Posterior vena cava (tissue), 2 donors: ENCODE results near the gene MMP15. TPM values are rescaled to one million over a fixed set of nuclear protein-coding genes. Genes with fewer than 3 reads are reported as not detected.

Experiments
- DNase-seq: peaks from one replicate; pipeline ENCODE4 v3.0.0-alpha.2; 2020; ENCODE audit warnings: low spot score
- intact Hi-C, 2 donors: fragments of 100-400 bp; cut with DNase I; formaldehyde crosslinking; loops; one replicate each; pipeline versions ENCODE4 v1.14.1 to v1.14.2; 2022 to 2023
- total RNA-seq, 2 donors: library from RNA; stranded (reverse); fragmentation: NEBNext Ultra II Directional; extraction: Animal tissue kit (Norgen Biotek cat#: 25700); gene quantifications; one replicate each; pipeline ENCODE4 v1.2.1, GENCODE V29; 2021
- donor health status: DM: yes; HTN: yes; CAD: no.
- donor health status: DM: yes; HTN: yes; CAD: no.

MMP15 gene
- total RNA-seq, 2 donors from 2014 or later, result 4.4 to 5.8 TPM

DNA sequence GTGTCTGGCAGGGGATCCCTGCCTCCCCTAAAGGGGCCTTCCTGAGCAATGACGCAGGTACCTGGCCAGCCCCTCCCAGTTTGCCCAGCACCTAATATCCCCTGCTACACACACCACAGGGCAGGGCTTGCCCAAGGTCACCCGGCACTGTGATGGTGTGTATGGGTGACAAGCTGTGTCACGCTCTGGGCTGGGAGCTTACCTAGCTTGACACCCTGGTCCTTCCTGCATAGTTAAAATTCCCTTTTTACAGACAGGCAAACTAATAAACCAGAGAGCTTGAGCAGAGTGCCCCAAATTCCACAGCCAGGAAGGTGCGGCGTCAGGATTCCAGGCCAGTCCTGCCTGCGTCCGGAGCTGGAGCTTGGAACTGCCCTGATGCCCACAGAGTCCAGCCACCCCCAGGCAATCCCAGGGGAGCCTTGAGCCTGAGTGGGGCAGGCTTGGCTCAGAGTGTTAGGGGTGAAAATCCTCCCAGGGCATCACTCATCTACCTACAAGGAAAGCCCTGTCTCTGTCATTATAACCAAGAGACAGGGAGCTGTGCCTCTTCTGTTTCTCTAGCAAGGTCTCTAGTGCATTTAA, 18.1 kb downstream of the MMP15 start:
- DNase-seq, result no peak
- intact Hi-C loops, result loop anchor here in 1 of 2 donors (5.0 kb wide), 1 partner anchor 1071 kb away; no protein-coding TSS in a partner anchor

DNA sequence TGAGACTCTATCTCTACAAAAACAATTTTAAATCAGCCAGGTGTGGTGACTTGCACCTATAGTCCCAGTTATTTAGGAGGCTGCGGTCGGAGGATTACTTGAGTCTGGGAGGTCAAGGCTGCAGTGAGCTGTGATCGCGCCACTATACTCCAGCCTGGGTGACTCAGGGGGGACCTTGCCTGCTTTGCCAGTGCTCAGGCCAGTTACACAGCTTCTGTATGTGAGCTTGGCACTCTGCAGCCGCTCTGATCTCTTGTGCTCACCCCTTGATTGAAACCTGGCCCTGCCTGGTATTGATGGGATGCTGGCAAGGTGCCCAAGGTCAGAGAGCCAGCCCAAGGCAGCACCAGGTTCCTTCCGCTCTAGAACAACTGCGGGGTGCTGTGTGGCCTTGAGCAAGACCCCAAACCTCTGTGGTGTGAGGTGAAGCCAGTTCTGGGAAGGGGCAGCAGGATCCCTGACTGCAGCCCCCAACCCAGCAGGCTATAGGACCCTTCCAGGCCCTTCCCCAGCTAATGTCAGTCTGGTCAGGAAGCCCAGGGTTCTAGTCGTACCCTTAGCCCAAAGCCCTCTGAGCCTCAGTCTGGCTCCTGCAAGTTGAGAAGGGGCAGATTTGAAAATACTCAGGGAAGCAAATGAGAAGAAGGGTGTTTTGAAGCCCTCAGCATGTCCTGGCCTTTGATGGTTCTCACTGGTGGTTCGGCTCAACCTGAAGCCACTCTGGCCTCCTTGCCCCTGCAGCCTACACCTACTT, 18.9 kb downstream of the MMP15 start:
- no peak for DNase-seq

DNA sequence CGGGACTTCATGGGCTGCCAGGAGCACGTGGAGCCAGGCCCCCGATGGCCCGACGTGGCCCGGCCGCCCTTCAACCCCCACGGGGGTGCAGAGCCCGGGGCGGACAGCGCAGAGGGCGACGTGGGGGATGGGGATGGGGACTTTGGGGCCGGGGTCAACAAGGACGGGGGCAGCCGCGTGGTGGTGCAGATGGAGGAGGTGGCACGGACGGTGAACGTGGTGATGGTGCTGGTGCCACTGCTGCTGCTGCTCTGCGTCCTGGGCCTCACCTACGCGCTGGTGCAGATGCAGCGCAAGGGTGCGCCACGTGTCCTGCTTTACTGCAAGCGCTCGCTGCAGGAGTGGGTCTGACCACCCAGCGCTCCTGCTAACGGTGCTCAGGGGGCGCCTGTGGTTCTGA, 19.5 kb downstream of the MMP15 start:
- intact Hi-C loops, result no loop called here

More for the DNA sequence above, 18.9 kb downstream of the MMP15 start:
- intact Hi-C loops, result loop anchor here in 1 of 2 donors (5.0 kb wide), 1 partner anchor 1072 kb away; no protein-coding TSS in a partner anchor

DNA sequence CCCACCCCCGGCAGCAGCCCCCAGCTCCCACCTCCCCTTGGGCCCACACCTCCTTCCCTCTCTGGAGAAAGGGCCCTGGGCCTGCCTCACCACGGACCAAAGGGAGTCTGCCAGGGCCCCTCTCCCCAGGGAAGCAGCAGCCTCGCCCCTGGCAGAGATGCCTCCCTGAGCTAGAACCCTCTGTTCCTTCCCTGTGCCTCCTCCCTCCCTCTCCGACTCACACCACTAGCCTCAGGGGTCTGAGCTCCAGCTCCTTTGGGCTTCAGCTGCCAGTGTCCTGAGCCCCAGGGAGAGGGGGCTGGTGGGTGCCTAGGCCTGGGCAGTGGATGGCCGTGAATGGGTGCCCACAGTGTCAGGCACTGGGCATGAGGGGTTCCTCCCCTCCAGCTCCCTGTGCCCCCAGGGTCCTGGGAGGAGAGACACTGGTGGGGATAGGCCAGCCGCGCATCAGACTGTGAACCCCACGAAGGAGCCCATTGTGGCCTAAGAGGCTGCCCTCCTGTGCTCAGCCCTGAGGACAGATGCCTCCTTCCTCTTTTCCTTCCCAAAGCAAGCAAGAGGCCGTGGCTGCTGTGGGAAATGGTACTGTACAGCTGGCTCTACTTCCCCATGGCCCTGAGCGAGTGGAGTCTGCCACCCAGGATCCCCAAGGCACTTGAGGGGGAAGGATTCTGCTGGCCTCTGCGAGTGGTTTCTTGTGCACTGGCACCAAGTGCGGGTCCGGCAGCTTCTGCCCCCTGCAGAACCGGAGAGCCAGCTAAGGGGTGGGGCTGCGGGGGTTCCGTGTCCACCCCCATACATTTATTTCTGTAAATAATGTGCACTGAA, 20.7 kb downstream of the MMP15 start:
- intact Hi-C loops, result no loop called here
- no peak for DNase-seq

More for the DNA sequence above, 19.5 kb downstream of the MMP15 start:
- DNase-seq, result no peak

DNA sequence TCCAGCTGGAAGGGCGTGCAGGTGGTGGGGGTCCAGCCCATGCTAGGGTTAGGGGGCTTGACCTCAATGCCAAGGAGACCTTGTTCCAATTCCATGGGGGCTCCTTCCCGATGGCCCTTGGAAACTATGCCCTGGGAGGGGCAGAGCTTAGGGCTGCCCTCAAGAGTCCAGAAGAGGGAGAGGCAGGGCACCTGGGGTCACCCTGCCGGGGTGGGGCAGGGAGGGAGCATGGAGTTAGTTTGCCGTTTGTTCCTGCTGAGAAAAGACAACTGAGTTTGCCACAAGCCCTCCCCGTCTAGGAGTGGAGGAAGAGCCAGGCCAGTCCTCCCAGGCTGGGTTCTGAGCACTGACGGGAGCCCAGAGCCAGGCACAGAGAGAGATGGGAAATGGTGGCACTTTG, 21.4 kb downstream of the MMP15 start:
- intact Hi-C loops, result no loop called here

DNA sequence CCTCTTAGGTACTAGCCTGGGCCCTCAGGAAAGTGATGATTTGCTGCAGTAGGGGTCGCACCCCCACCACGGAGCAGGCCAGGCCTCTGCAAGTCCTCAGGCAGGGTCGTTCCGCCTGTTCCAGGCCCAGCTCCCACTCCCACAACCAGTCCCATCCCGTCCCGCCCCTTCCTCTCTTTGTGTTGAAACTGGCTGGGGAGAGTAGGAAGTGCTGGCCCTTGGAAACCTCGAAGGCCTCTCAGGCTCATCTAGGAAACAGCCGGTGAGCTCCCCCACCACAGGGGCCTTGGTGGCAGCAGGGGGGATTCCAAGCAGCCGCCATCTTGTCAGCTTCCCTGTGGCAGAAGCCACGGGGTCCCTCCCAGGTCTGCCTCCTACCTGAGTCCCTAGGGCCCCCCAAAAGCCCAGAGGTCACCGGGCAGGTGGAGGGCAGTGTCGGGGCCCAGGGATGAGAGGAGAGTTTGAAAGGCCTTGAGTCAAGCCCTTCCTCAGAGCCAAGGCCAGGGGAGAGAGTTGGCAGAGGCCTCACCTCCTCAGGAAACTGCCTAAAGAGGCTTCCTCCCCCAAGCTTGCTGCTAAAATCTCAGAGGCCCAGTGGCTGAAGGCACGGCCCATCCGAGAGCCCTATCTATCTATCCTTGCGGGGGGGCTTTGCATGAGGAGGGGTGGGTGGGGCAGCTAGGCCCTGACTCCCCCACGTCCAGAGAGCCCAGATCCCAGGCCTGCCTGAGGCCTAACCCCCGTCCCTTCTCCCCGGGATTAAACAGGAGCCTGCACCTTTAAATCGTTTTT, 22.2 kb downstream of the MMP15 start:
- DNase-seq, result no peak
- intact Hi-C loops, result no loop called here

More for the DNA sequence above, 21.4 kb downstream of the MMP15 start:
- no peak for DNase-seq

DNA sequence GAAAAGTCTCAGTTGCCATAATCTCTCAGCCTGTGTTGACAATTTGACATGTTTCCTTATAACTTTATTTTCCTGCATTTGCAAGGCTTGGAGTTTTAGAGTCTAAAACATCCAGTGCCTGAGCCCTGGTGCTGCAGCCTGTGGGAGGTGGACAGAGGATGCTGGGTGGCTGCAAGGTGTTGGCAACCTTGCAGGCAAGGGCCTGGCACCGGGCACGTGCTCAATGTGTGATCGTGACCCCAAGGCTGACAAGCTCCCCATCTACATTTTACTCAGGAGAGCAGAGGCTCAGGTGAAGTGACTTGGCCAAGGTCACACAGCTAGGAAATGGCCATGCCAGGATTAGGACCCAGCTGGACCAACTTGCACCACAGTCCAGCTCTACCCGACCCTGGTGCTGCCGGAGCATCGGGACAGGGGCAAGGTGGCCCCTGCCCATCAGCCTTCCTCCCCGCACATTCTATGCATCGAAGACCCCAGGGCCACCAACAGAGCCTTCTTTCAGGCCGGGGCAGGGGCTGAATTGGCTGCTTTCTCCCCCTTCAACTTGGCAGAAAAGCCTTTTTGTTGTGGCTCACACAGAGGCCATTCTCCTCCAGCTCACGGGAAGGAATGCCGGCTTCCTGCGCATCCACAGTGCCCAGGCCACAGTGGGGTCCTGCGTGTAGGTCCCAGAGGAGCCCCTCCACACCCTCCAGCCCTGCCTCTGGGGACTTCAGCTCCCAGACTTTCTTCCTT, 23.1 kb downstream of the MMP15 start:
- intact Hi-C loops, result no loop called here
- DNase-seq, result no peak

DNA sequence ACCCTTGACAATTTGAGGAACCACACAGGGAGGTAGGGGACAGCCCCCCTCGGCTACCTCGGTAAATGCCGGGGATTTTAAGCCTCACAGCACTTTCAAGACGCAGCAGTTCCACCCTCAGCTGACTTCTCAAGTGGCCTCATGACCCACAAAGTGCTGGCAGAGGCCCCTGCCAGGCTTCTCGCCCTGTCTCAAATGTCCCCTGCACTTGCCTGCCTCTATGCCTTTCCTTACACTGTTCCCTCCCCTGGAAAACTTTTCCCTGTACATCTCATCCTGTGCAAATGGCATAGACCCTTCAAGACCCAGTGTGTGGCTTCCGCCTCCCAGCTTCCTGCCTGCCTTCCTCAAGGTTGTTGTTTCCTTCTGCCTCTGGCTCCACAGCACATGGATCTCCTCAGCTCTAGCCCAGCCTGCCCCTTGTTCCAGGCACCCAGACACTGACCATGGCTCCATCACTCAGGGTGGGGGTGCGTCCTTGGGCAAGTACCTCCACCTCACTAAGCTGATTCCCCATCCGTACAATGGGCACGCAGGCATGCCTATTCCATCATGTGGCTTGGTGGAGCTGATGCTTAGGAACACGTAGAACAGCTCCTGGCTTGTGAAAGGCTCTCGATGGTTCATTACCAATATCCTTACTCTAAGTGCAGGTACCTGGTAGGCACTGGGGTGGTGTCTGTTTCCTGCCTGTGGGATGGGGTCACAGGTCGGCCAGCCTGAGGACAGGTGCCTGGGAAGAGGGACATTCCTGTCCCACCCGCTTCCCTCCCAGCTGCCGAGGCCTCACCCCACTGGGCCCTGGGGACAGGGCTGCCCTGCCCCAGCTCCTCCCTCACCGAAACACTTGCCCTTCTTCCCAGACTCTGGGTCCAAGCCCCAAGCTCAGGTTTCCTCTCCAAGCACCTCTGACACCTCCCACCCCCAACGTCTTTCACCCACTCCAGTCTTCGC, 24.0 kb downstream of the MMP15 start:
- no peak for DNase-seq
- intact Hi-C loops, result no loop called here

DNA sequence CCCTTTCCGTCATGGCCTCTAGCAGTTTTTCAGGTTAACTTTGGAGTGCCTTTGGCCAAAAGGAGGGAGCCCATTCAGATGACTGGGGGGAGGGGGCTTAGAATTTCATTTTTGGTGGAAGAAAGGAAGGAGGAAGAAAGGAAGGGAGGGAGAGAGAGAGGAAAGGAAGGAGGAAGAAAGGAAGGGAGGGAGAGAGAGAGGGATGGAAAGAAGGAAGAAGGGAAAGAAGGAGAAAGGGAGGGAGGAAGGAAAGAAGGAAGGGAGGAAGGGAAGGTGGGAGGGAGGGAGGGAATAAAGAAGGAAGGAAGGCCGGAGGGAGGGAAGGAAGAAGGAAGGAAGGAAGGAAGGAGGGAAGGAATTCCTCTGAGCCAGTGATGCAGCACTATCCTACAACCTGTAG, 25.7 kb downstream of the MMP15 start:
- intact Hi-C loops, result no loop called here
- DNase-seq, result no peak

DNA sequence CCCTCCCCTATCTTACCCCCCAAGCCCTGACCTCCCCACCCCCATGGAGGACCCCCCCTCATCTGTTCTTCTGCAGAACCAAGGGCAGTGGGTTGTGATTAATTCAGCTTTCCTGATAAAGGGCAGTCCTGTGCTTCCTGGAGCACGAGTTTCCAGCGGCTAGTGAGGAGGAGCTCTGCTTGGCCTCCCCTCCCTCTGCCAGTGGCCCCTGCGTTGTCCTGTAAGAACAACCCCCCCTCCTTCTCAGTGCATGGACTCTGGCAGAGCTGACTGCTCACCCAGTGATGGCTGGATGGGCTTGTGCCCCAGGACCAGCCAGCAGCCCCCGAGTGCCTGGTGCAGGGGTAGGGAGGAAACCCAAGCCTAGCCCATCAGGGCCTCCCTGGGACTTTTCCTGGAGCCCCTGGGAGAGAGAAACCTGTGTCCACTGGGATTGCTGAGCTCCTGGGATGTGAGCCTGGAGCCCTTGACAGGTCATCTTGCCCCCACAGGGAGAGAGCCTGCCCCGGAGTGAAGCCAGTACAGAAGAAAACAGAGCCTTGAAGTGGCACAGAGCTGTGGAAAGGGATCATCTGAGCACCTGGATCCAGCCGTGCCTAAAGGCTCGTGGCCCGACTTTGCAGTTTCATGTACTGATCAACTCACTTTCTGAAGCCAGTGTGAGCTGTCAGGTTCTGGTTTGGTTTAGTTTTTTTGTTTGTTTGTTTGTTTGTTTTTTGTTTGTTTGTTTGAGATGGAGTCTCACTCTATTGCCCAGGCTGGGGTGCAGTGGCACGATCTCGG, 26.5 kb downstream of the MMP15 start:
- intact Hi-C loops, result no loop called here
- no peak for DNase-seq

DNA sequence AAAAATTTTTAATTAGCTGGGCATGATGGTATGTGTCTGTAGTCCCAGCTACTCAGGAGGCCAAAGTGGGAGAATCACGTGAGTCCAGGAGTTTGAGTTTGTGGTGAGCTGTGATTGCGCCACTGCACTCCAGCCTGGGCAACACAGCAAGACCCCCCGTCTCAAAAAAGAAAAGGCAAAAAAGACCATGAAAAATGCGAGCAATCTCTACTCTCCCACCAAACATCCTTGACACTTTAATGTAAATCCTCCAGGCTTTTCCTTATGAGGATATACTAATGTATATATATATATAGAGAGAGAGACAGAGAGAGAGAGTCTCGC, 28.1 kb downstream of the MMP15 start:
- intact Hi-C loops, result no loop called here
- DNase-seq, result no peak

DNA sequence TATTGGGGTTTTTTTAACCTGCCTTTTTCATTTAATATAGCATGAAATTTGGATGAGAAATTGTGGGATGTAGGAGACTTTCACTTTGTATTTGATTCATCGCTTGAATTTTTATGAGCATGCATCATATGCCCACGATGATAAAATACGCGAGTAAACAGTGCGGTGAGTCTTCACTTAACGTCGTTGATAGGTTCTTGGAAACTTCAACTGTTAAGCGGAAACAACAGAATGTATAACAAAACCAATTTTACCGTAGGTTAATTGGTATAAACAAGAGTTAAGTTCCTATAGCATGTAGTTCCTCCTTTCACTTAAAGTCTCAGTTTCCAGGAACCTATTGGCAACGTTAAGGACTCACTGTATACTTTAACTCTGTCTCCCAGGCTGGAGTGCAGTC, 28.7 kb downstream of the MMP15 start:
- intact Hi-C loops, result no loop called here
- no peak for DNase-seq

DNA sequence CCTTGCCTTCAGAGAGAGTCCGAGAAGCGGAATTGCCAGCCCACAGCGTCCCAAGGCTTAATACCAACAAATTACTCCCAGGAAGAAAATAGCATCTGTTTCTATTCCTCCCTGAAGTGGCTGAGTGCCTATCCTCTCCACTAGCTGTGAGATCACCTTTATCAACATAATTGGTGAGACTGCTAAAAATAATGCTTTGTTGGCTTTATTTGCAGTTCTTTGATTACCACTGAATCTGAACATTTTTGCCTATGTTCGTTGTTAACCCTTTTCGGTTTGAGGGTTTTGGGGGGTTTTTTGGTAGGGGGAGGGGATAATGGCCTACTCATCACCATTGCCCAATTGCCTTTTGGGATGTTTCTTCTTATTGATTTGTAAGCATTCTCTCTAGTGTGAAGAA, 31.0 kb downstream of the MMP15 start:
- DNase-seq, result no peak
- intact Hi-C loops, result no loop called here

DNA sequence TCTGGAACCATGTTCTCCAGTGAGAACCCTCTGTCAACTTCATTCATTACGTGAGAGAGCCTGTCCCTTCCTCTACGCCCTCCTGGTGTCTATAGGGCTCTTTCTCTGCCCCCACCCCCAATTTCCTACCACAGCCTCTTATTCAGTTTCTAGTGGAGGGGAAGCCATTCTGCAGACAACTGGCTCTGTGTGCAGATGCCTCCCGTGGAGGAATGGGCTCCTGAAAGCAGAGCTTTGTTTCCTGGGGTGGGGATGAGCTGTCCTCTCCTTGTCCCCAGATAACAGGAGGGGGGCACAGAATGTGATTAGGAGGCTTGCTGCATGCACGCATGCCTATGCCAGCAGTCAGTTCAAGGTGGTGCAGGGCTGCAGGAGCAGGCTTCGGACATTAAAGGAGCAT, 31.6 kb downstream of the MMP15 start:
- intact Hi-C loops, result no loop called here

DNA sequence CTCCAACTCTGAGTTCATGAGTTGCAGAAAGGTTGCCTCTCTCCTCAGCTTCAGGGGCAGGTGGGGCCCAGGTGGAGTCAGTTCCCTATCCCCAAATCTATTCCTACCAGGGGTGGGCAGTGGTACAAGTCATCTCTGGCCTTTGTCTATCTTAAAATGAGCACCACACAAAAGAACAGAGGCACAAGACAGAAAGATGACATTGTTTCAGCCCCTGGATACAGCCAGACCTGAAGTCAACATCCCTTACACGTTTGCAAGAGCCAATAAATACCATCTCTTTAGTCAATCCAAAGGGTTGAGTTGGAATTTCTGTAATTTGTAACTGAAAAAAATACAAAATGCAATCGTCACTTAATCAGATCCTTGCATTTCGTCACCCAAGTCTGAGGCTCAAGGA, 32.2 kb downstream of the MMP15 start:
- DNase-seq, result no peak
- intact Hi-C loops, result no loop called here

More for the DNA sequence above, 31.6 kb downstream of the MMP15 start:
- DNase-seq, result no peak

DNA sequence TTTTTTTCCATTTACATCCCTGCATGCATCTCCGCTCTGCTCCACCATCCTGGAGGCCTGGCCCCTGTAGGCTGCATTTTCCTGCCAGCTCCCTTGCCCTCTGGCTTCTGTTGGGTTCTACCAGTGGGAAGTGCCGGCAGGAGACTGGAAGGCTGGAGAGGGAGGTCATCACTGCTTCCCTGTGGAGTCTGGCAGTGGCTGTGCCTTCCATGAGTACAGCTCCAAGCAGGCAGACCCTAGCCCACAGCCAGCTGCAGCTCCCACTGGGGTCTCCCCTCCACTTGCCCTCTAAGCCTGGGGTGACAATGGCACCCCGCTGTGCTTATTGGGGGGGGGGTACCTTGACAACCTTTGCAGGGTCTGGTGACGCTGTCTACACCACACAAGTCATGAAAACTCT, 37.3 kb downstream of the MMP15 start:
- no peak for DNase-seq
- intact Hi-C loops, result no loop called here
